GM12892 (cell line): Measurements from ENCODE around the gene CELA2B. TPM values are rescaled to one million over a fixed set of nuclear protein-coding genes. Genes with fewer than 3 reads are reported as not detected.
"Not testable (repeated sequence)": the region's sequence is repeated elsewhere in the genome, so short reads cannot be mapped to it uniquely, and the experiment has no call there.

Source experiments
- DNase-seq: peaks from one replicate; pipeline ENCODE4 v3.0.0; 2011; ENCODE audit not compliant: insufficient read length
- FAIRE-seq: peaks from 2 replicates; lab custom pipeline; 2011; peaks lifted over from hg19 to GRCh38; lab: Jason Lieb, UNC
- POLR2A ChIP-seq: IDR thresholded peaks from 2 replicates; pipeline ENCODE4 v1.6.1; 2011; ENCODE audit warnings: low read depth, low read length, control low read depth
- POLR2AphosphoS5 ChIP-seq: IDR thresholded peaks from 2 replicates; pipeline ENCODE4 v1.6.1; 2011; ENCODE audit warnings: low read depth, low read length, control low read depth
- TAF1 ChIP-seq: IDR thresholded peaks from 2 replicates; pipeline ENCODE4 v1.6.1; 2011; ENCODE audit warnings: low read depth, mild to moderate bottlenecking, control low read depth, low read length, borderline replicate concordance
- polyA plus RNA-seq: library from polyadenylated mRNA; unstranded; fragments of >200 nt; gene quantifications from one replicate; pipeline ENCODE4 v1.2.1, GENCODE V29; 2012; ENCODE audit warnings: missing spikeins, inconsistent platforms; ENCODE audit not compliant: missing spikeins

The CELA2B gene
- polyA plus RNA-seq: not detected

GRCh38 chr1:15475752-15476314 is at the start of gene CELA2B:
Gene CELA2B, plus strand, starts transcription at chr1:15476104. Its CDS starts 22 bp downstream, at chr1:15476126.
- TF ChIP-seq POLR2A (no peak), TAF1 (no peak), POLR2AphosphoS5 (no peak)
- DNase-seq (no peak), FAIRE-seq (no peak)

- FAIRE-seq (no peak), DNase-seq (no peak)
- TF ChIP-seq POLR2AphosphoS5: no peak
These were observed 49.2 kb upstream of the CELA2B start for GRCh38 chr1:15426492-15427279.

DNA sequence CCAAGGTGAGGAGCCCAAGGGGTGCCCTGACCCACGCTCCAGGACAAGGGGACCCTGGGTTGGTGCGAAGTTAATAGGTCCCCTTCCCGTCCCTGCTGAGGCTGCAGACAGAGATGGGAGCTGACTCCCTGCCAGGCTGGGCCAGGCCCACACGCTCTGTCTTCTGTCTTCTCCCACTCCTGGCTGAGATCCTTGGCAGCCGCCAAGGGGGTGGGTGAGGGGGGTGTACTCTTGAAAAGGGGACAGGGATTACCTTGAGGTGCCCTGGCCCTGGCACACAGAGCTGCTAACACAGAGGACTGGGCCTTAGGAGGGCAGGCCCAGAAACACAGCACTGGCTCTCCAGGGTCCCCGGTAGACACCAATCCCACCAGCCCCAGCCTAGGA is 48.6 kb upstream of the CELA2B start:
- FAIRE-seq: no peak
- DNase-seq: no peak
- no peak for TF ChIP-seq POLR2A
- no peak for TF ChIP-seq POLR2AphosphoS5
- no peak for TF ChIP-seq TAF1

DNA sequence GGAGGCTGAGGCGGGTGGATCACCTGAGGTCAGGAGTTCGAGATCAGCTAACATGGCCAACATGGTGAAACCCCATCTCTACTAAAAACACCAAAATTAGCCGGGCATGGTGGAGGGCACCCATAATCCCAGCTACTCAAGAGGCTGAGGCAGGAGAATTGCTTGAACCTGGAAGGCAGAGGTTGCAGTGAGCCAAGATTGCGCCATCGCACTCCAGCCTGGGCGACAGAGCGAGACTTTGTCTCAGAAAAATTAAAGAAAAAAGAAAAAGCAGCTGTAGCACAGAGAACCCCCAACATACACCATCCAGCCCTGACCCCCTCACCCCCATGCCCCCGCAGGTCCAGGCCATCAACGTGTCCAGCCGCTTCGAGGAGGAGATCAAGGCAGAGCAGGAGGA is 47.7 kb upstream of the CELA2B start:
- FAIRE-seq, DNase-seq: not testable (repeated sequence)

- TF ChIP-seq POLR2A (no peak), TAF1 (no peak), POLR2AphosphoS5 (no peak)
- DNase-seq (no peak), FAIRE-seq (no peak)
These were observed 47.0 kb upstream of the CELA2B start for GRCh38 chr1:15428815-15429435.

- TF ChIP-seq POLR2A (no peak), TAF1 (no peak), POLR2AphosphoS5 (no peak)
- FAIRE-seq (no peak), DNase-seq (no peak)
These were observed 46.2 kb upstream of the CELA2B start for GRCh38 chr1:15429701-15430149.

GRCh38 chr1:15430787-15431570 is 44.9 kb upstream of the CELA2B start:
- TF ChIP-seq POLR2A: no peak
- no peak; the same call in 1 of the 2 replicates for TF ChIP-seq POLR2AphosphoS5
- TF ChIP-seq TAF1: no peak
- DNase-seq (peak; percentile 89), FAIRE-seq (peak; percentile 94)

DNA sequence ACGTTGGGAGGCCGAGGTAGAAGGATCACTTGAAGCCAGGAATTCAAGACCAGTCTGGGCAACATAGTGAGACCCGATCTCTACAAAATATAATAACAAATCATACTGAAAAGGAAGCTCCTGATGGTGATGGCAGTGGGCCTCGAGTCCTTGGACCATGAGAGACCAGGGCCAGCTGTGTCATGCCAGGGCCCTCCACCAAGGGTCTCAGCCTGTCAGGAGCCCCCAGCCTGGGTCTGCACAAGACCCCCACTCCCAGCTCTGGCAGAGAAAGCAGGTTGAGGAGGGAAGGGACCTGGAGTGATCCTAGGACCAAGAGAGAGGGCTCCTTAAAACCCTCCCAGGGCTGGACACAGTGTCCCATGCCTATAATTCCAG is 44.3 kb upstream of the CELA2B start:
- FAIRE-seq: no peak
- no peak for DNase-seq
- no peak for TF ChIP-seq TAF1
- TF ChIP-seq POLR2AphosphoS5: no peak
- no peak for TF ChIP-seq POLR2A

DNA sequence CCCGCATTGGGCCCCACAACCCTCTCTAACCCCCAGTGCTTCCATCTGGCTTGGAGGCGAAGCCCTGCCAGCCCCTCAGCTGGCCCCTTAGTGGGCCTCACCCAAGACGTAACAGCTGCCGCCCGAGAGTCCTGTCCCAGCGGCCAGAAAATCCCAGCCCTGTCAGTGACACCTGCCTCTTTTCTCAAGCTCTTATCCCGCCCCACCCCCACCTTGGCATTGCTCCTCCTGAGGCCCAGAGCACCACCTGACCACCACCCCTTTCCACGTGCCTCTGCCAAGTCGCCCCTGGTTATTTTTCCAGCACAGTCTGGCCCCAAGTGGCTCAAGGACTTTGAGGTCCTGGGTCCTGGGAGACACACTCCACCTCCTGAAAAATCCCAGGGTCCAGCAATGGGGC is 43.6 kb upstream of the CELA2B start:
- DNase-seq: no peak
- TF ChIP-seq POLR2A (no peak), TAF1 (no peak), POLR2AphosphoS5 (no peak)
- FAIRE-seq: no peak

DNA sequence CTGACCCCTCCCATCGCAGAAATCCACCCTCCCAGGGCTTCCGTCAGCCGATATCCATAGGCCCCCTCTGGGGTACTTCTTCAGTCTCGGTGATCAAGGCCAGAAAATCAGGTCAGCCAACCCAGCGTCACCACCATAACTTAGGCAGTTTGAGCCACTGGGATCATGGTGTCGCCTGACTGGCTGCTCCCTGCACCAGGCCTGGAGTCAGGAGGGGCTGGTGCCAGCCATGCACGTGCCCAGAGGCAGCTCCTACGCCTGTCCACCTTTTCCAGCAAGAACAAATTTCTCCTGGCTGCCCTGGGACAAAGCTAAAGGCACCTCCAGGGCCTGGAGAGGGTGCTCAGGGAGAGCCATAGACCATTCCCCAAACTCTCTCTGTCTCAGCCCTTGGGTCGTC is 42.4 kb upstream of the CELA2B start:
- TF ChIP-seq POLR2AphosphoS5 (no peak; the same call in 1 of the 2 replicates), POLR2A (no peak), TAF1 (no peak)
- no peak for FAIRE-seq
- DNase-seq: no peak

- FAIRE-seq: not testable (repeated sequence)
These were observed 41.2 kb upstream of the CELA2B start for GRCh38 chr1:15434739-15435138.

More at GRCh38 chr1:15434739-15435138, 41.2 kb upstream of the CELA2B start:
- DNase-seq: peak; percentile 5
